Vagina (tissue), 2 donors: Measurements from ENCODE around the gene TMEM164.

ENCODE experiments used
- CTCF ChIP-seq, 3 experiments: fragments of 450-650 bp in 2 of 3; fragments of 200-600 bp in 1 of 3; sonication (generic) in 1 of 3; IDR thresholded peaks; one replicate each; pipeline ENCODE4 v1.5.1; 2017 to 2019; ENCODE audit warnings: antibody characterized with exemption in 3 of 3, mild to moderate bottlenecking in 2 of 3, moderate library complexity in 2 of 3
- POLR2A ChIP-seq, 2 donors: fragments of 450-650 bp; IDR thresholded peaks; one replicate each; pipeline ENCODE4 v1.6.1; 2017; ENCODE audit warnings: antibody characterized with exemption in 2 of 2, mild to moderate bottlenecking in 2 of 2, moderate library complexity in 2 of 2
- POLR2AphosphoS5 ChIP-seq, 2 donors: sonication (generic); formaldehyde crosslinking; IDR thresholded peaks; one replicate each; pipeline ENCODE4 v1.9.0; 2017; ENCODE audit warnings: antibody characterized with exemption in 2 of 2, mild to moderate bottlenecking in 2 of 2, low read depth in 1 of 2; ENCODE audit not compliant: insufficient read depth in 1 of 2

GRCh38 chrX:110213183-110213582 lies 210.3 kb downstream of the TMEM164 start:
- no peak for TF ChIP-seq POLR2A (IDR thresholded peaks at IDR 0.05)
- TF ChIP-seq POLR2AphosphoS5 (IDR thresholded peaks at IDR 0.05; ENCODE audit: insufficient read depth in 1 of 2, low read depth in 1 of 2) = no peak
- TF ChIP-seq CTCF (IDR thresholded peaks at IDR 0.05) = no peak
